Activated CD8-positive, alpha-beta memory T cell treated with anti-CD3 and anti-CD28 coated beads, Interleukin-2, amount 50 U/mL, for 24 hours (primary cell): ENCODE results near the gene FAM161A.
"Not testable (repeated sequence)": the region's sequence is repeated elsewhere in the genome, so short reads cannot be mapped to it uniquely, and the experiment has no call there.

Experiments used
- DNase-seq: peaks from one replicate; pipeline ENCODE4 v3.0.0-alpha.2; 2020; ENCODE audit errors: extremely low read depth

Gene FAM161A

DNA sequence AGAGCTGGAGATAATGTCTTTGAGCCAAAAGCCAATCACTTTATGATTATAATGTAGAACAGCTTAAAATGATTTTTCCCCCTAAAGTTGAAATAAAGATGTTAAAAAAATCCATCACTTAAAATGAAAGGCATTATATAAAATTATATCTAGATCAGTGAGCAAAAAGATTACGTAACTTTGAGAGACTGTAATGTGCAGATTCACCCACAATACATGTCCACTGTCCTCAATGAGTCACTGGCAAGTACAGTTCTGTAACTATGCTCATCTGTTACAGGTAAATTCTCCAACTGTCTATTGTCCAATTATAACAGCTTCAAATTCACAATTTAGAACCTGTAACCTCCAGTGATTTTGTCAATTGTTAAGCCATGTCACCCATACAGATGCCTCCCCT lies 19.0 kb downstream of the FAM161A start:
- no peak for DNase-seq

DNA sequence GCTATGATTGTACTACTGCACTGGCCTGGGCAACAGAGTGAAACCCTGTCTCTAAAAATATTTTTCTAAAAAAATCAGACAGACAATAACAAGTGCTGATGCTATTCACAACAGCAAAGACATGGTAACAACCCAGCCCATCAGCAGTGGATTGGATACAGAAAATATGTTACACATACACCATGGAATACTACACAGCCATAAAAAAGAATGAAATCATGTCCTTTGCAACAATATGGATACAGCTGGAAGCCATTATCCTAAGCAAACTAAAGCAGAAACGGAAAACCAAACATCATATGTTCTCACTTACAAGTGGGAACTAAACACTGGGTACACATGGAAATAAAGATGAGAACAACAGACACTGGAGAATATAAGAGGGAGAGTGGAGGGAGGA lies 19.9 kb downstream of the FAM161A start:
- DNase-seq = no peak

DNA sequence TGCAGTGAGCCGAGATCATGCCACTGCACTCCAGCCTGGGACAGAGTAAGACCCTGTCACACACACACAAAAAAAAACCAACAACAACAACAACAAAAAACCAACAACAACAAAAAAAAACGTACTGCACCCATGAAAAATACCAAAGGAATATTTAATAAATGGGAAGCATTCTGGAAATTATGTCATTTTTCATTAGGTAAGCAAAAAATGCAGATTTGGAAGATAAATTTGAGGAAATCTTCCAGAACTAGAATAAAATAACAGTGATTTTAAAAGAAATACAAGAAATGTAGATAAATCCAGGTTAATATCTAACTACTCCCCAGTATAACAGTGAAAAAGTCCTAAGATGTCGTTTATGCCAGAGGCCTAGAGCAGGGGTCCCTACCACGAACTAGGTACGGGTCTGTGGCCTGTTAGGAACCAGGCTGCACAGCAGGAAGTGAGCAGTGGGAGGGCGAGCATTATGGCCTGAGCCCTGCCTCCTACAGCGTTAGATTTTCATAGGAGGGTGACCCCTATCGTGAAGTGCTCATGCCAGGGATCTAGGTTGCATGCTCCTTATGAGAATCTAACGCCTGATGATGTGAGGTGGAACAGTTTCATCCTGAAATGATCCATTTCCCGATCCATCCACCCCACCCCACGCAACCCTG lies 21.5 kb downstream of the FAM161A start:
- DNase-seq = no peak

DNA sequence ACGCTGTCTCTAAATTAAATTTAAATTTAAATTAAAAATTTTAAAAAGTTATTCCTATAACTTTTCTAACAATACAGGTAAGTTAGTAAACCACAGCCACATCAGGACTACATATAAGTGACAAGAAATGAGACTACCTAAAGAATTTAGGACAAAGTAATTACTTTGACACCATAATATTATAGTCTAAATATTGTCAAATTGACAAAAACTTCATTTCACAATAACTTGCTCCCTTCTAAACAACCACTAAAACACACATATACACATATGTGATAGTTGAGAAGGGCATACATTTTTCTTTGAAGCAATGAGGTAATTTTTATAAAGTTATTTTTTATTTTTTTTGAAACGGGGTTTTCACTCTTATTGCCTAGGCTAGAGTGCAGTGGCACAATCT lies 31.6 kb downstream of the FAM161A start:
- no peak for DNase-seq

DNA sequence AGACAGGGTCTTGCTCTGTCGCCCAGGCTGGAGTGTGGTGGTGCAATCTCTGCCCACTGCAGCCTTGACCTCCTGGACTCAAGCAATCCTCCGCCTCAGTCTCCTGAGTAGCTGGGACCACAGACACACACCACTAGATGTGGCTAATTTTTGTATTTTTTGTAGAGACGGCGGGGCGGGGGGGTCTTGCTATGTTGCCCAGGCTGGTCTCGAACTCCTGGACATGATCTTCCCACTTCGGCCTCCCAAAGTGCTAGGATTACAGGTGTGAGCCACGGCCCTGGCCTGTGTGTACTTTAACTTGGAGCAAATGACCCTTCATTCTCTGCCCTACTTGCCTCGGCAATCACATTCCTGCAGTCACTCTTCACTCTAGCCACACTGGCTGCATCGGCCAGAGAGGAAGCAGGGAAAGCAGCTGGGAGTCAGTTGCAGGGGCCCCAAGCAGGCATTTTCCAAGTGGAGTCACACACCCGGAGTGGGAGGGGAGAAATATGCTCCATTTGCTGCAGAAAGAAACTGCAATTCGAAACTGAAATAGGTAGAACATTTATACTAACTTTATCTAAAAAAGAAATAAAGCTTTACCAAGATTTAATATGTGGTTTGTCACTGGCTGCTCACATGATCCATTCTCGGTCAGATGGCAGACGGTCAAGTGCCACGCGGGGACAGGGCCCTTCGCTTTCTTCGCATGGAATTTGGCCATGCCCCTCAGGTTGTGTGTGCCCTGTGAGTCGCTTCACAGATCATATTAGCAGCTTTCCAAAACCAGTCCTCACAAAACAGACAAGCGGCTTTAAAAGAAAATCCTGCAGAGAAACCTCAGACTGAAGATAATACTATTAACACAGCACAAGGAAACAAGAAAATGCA lies 37.1 kb downstream of the FAM161A start:
- DNase-seq = no peak

DNA sequence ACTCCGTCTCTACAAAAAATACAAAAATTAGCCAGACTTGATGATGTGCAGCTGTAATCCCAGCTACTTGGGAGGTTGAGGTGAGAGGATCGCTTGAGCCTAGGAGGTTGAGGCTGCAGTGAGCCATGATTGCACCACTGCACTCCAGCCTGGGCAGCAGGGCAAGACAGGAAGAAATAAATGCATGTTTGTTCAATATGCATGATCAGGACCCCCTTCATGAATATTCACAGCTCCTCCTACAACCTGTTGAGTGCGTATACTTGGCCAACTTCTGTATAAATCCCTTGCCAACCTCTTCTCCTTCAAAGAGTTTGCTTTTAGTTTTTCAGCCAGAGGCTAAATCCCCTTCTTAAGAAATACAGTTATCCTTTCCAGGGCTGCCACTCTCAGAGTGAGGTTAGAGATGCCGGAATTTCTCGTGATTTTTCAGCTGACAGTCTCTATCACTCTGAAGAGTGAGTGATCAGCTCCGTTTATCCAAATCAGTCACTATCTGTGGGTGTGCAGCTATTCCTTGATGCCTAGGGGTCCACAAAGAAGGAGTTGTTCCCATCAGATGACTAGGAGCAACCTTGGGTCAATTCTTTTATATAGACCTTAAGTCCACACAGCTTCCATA lies 39.2 kb downstream of the FAM161A start:
- DNase-seq = no peak

DNA sequence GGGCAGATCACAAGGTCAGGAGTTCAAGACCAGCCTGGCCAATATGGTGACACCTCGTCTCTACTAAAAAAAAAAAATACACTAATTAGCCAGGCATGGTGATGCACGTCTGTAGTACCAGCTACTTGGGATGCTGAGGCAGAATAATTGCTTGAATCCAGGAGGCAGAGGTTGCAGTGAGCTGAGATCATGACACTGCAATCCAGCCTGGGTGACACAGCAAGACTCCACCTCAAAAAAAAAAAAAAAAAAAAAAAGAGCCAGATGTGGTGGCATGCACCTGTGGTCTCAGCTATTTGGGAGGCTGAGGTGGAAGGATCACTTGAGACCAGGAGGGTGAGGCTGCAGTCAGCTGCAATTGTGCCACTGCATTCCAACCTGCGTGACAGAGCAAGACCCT lies 40.5 kb downstream of the FAM161A start:
- DNase-seq = not testable (repeated sequence)

DNA sequence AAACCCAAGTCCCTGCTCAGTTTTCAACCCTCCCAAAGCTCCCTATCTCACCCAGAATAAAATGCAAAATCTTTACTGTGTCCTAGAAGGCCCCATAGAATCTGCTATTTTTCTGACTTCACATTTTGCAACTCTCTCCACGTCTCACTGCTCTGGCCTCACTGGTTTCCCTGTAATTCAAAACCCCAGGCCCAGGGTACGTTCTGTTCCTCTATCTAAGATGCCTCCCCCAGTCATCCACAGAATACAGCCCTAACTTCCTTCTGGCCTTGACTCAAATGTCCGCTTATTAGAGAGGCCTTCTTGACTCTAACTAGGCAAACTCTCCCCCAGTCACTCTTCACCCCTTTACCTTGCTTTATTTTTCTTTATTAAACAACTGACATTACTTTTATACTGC lies 42.0 kb downstream of the FAM161A start:
- no peak for DNase-seq

DNA sequence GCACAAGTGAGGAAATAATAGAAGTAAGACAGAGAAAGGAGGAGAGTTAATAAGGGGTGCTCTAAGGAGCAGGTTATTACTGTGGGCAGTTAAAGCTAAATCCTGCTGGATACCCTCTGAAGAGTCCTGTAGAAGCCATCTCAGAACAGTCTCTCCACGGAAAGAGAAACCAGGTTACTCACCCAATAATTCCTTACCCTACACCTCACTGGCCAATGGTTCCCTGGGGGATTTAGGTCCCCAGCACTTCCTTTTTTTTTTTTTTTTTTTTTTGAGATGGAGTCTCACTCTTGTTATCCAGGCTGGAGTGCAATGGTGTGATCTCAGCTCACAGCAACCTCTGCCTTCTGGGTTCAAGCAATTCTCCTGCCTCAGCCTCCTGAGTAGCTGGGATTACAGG lies 43.7 kb downstream of the FAM161A start:
- DNase-seq = not testable (repeated sequence)

DNA sequence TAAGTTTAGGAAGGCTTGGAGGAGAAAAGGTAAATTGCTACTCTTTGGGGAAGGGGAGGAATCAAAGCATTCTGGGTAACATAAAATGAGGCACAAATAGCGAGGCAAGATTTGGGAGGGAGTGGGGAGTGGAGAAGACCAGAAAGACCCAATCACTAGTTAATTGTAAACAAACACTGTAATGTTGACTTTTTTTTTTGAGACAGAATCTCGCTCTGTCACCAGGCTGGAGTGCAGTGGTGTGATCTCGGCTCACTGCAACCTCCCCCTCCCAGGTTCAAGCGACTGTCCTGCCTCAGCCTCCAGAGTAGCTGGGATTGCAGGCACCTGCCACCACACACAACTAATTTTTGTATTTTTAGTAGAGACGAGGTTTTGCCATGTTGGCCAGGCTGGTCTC lies 45.2 kb downstream of the FAM161A start:
- not testable (repeated sequence) for DNase-seq

DNA sequence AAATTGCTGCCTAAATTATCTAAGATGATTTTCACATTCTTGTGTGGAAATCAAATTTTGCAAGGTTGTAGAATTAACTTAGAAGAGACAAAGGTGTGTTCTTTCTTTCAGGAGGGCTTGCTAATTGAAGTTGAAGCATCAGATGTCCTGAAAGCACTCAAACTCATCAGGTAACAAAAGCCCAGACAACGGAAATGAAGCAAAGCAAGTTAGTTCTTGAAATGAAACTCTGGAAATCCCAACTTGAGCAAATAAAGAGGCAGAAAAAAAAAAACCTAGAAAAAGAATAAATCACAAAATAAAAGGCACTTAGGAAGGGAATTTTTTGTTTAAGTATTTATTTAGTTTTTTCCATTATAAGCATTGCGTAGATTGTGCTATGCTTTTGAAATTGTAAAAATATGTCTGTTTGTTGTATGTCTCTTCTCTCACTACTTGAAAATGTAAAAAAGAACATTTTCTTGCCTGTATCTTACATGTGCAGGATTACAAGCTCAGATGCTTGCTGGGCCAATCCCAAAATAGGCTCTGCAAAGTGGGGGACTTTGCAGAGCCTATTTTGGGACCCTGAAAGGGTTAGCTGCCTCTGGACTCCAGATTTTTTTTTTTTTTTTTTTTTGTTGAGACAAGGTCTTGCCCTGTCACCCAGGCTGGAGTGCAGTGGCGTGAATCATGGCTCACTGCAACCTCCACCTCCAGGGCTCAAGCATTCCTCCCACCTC lies 46.7 kb downstream of the FAM161A start:
- no peak for DNase-seq

DNA sequence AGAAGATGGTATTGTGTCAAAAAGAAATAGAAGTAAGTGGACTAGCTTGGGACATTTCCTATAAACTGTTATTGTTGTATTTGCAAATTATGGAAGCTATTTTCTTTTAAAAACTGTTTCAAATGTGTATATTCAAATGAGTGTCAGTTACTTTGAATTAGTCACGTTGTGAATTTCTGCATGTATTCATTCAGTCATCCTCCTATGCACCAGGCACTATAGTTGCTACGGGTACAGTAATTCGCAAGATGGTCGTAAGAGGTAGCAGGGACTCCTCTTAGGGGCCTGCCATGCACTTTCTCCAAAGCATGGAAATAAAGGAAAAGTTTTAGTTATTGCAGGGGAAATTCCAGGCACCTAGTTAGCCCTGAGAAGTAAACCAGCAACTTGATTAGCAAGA lies 51.3 kb downstream of the FAM161A start:
- no peak for DNase-seq

DNA sequence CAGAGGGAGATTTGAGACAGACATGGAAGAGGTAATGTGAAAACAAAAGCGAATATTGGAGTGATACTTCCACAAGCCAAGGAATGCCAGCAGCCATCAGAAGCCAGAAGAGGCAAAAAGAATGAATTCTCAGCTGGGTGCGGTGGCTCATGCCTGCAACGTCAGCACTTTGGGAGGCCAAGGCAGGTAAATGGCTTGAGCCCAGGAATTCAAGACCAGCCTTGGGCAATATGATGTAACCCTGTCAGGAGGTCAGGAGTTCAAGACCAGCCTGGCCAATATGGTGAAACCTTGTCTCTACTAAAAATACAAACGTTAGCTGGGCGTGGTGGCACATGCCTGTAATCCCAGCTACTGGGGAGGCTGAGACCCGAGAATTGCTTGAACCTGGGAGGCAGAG lies 54.8 kb downstream of the FAM161A start:
- DNase-seq = no peak

DNA sequence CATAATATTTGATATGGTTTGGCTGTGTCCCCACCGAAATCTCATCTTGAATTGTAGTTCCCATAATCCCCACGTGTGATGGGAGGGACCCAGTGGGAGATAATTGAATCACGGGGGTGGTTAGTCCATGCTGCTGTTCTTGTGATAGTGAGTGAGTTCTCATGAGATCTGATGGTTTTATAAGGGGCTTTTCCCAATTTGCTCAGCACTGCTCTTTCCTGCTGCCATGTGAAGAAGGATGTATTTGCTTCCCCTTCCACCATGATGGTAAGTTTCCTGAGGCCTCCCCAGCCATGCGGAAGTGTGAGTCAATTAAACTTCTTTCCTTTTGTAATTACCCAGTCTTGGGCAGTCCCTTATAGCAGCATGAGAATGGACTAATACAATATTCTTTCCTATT lies 56.4 kb downstream of the FAM161A start:
- not testable (repeated sequence) for DNase-seq

DNA sequence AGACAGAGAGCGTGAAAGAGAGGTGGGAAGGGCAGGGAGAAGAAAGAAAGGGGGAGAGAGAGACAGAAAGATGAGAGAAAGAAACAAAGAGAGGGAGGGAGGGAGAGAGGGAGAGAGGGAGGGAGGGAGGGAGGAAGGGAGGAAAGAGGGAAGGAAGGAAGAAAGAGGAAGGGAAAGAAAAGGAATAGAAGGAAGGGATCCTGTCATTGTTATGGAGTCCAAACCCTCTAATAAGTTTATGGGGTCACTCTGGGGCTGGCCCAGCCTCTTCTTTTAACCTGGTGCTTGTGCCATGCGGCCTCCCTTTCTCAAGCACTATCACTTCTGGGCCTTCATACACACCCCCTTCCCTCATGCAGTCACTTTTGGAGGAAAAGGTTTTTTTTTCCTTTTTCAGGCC lies 58.5 kb downstream of the FAM161A start:
- no peak for DNase-seq

DNA sequence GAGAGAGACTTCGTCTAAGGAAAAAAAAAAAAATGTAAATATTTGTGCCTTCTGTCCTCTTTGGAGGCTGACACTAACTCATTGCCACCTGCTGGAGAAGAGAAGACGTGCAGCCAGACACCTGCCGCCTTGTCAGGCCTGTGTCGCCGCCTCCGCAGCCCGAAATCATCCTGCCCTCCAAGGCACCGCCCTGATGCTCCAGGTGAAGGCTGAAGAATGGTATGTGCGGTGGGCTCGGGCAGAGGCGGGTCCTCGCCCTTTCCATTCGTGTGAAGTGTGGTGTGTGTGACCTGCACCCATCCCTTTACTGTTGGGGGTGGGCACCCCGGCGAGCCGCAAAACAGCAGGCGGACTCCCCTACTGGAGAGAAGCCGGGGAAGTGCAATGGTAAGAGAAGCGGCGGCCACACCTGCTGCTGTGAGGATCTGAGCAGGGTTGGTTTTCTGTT lies 60.4 kb downstream of the FAM161A start:
- peak; percentile 26 for DNase-seq

DNA sequence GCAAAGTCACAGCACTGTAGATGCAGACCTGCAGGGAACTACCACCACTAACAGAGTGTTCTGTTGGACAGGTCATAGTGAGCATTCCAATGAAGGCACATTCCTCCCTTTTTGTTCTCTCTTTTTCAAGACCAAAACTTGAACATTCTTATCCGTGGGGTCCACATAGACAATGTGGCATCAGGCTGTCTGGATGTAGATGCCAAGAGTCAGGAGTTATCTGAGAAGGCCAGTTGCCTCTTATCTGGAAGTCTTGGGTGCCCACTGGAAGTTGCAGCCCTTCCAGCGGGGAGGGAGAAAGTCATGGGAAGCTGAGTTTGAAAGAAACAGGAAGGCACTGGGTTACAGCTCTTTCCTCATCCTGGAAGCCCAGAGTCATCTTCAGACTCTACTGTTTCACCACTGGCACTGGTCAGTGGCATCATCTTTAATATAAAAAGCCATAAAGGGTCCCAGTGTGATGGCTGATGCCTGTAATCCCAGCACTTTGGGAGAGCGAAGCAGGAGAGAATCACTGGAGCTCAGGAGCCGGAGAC lies 61.4 kb downstream of the FAM161A start:
- DNase-seq = no peak

DNA sequence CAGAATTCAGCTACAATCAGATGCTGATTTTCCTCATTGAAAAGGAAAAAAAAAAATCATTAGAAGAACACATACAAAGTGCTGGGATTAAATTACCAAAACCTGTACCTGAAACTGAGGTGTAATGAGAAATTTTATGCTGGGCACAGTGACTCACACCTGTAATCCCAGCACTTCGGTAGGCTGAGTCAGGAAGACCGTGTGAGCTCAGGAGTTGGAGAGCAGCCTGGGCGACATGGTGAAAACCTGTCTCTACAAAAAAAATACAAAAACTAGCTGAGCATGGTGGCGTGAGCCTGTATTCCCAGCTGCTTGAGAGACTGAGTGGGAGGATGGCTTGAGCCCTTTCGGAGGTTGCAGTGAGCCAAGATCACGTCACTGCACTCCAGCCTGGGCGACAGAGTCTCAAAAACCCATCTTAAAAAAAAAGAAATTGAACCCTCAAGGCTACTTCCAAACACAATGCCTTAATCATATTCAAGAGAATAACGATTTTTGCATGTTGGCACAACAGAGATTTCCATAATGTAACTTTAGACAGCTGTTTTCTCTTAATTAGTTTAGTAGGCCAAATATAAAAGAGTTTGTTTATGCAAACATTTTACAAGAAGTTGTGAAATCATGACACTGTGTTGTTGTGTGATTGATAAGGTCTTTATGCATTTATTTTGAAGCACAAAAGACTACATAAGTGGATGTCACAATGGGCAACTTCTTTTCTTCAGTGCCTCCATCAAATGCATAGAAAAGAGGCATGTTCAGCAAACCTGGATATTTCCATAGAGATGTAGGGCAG lies 63.9 kb downstream of the FAM161A start:
- no peak for DNase-seq

DNA sequence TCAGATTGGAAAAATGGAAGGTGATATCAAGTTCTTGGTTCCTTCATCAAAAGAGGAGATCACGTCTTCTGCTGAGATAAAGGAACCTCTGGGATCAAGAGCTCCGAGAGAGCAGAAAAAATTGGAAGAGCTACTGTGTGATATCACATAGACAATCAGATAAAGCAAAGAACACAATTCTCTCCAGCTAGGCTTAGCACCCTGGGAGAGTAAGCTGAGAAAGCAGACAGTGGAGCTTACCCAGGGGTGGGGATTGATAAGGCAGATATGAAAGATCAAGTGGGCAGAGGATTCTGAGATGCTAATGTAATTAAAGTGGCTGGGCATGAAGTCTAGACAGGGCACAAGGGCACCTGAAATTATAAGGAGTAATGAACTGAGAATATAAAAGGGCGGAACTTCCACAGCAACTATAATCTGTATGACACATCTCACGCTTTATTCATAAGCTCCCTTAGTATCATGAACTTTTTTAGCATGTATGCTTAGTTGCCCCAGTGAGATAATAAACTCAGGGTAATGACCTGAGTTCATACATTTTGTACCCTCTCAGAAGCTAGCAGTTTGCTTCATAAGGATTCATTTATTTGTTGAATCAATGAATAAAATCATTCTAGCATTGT lies 65.8 kb downstream of the FAM161A start:
- no peak for DNase-seq

DNA sequence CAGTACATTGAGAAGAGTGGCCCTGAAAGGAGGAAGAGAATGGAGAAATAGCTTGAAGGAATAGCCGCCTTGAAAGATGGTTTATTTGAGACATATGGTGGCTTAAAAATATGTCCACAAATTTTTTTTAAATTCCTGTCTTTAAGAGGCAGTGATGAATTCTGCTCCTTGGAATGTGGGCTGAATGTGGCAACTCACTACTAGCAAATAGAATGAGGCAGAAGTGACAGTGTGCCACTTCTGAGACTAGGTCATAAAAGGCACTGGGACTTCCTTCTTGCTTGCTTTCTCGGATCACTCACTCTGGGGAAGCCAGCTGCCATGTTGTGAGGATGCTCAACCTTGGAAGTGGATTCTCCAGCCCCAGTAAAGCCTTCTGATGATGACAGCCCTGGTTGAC lies 67.0 kb downstream of the FAM161A start:
- DNase-seq = no peak

DNA sequence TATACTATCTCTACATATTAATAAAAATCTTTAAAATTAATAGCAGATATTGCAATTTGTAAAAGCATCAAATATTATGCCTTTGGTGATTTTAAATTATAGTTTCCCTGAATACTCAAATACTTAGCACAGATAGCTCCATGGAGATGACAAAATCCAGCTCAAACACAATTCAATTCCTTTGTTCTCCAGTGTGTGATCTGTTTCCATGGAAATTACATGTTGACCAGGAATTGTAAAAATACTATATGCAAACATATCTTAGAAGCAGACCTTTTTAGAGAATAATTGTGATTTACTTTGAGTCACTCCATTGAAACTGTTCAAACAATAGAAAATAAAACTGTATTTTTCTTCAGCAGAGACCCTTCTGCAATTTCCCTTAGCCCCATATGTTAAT lies 68.3 kb downstream of the FAM161A start:
- no peak for DNase-seq
